COLO829 (cell line): ENCODE results near the gene HLA-DMB.
A peak's percentile ranks its signal among the peaks of the same experiment; 100 is the strongest.

Experiments
- DNase-seq: peaks from one replicate; pipeline ENCODE4 v3.0.0; 2012; ENCODE audit warnings: low spot score

HLA-DMB gene

GRCh38 chr6:32971581-32972352 lies 30.9 kb upstream of the HLA-DMB start:
- DNase-seq = peak; percentile 99

GRCh38 chr6:32971242-32971580 lies 30.4 kb upstream of the HLA-DMB start:
- no peak for DNase-seq

- peak; percentile 75 for DNase-seq
Measured at GRCh38 chr6:32970413-32971241, 29.8 kb upstream of the HLA-DMB start.

GRCh38 chr6:32969685-32970412 lies 29.0 kb upstream of the HLA-DMB start:
- DNase-seq = peak; percentile 94

- DNase-seq = no peak
Measured at GRCh38 chr6:32968867-32969684, 28.2 kb upstream of the HLA-DMB start.

GRCh38 chr6:32968093-32968866 lies 27.5 kb upstream of the HLA-DMB start, which contains the start of gene BRD2:
Gene BRD2 (plus strand): TSS chr6:32968594. CDS start chr6:32972899, 4,305 bp downstream.
- peak; percentile 93 for DNase-seq

- DNase-seq = no peak
Measured at GRCh38 chr6:32967151-32968091, 26.6 kb upstream of the HLA-DMB start.

- DNase-seq = no peak
Measured at GRCh38 chr6:32964776-32965175, 23.9 kb upstream of the HLA-DMB start.

GRCh38 chr6:32963866-32964265 lies 23.0 kb upstream of the HLA-DMB start:
- DNase-seq = no peak

GRCh38 chr6:32962213-32962826 lies 21.5 kb upstream of the HLA-DMB start:
- DNase-seq = no peak

- no peak for DNase-seq
Measured at GRCh38 chr6:32960563-32960962, 19.7 kb upstream of the HLA-DMB start.

- DNase-seq = no peak
Measured at GRCh38 chr6:32956176-32956575, 15.3 kb upstream of the HLA-DMB start.

- DNase-seq = no peak
Measured at GRCh38 chr6:32954986-32955802, 14.4 kb upstream of the HLA-DMB start.

- no peak for DNase-seq
Measured at GRCh38 chr6:32954267-32954666, 13.4 kb upstream of the HLA-DMB start.

GRCh38 chr6:32953775-32954174 lies 12.9 kb upstream of the HLA-DMB start:
- no peak for DNase-seq

GRCh38 chr6:32952817-32953739 lies 12.2 kb upstream of the HLA-DMB start, which contains the start of gene HLA-DMA:
Gene HLA-DMA (minus strand): TSS chr6:32953097. CDS start chr6:32953036, 61 bp downstream.
- DNase-seq = peak; percentile 71

- no peak for DNase-seq
Measured at GRCh38 chr6:32950449-32950848, 9.6 kb upstream of the HLA-DMB start.
